Adrenal gland (tissue), 12 donors: ENCODE results near the gene HMGB1. TPM values are rescaled to one million over a fixed set of nuclear protein-coding genes. Genes with fewer than 3 reads are reported as not detected.

ENCODE experiments used
- DNase-seq, 7 donors: peaks; one replicate each; pipeline ENCODE4 v3.0.0-alpha.2; 2019 to 2020
- H3K27ac ChIP-seq, 5 donors: fragments of 200-600 bp; sonication (generic) in 4 of 5; 1 replicate in 3 of 5; 2 replicates in 2 of 5; pipeline versions ENCODE4 v1.5.1 to v1.8.0; 2016 to 2020; ENCODE audit warnings: mild to moderate bottlenecking in 1 of 5
- H3K27me3 ChIP-seq: fragments of 200-600 bp; 2 replicates; pipeline ENCODE4 v1.8.0; 2021
- H3K36me3 ChIP-seq, 2 donors: fragments of 200-600 bp; replicated peaks in 1 of 2; 1 replicate in 1 of 2; 2 replicates in 1 of 2; pipeline versions ENCODE4 v1.5.1 to v1.8.0; 2018 to 2022
- H3K4me1 ChIP-seq, 2 donors: fragments of 200-600 bp; replicated peaks in 1 of 2; 1 replicate in 1 of 2; 2 replicates in 1 of 2; pipeline versions ENCODE4 v1.5.1 to v1.8.0; 2018 to 2021
- H3K4me3 ChIP-seq, 4 donors: fragments of 200-600 bp; sonication (generic) in 3 of 4; one replicate each; pipeline ENCODE4 v1.5.1; 2016 to 2018
- H3K9me3 ChIP-seq, 3 donors: fragments of 200-600 bp; sonication (generic) in 1 of 3; replicated peaks in 1 of 3; 1 replicate in 2 of 3; 2 replicates in 1 of 3; pipeline versions ENCODE4 v1.5.1 to v1.8.0; 2016 to 2021
- CTCF ChIP-seq, 6 experiments: fragments of 450-650 bp in 4 of 6; fragments of 200-600 bp in 2 of 6; sonication (generic) in 1 of 6; IDR thresholded peaks; 1 replicate in 5 of 6; 2 replicates in 1 of 6; pipeline versions ENCODE4 v1.5.1 to v1.8.0; 2016 to 2021; ENCODE audit warnings: antibody characterized with exemption in 6 of 6, mild to moderate bottlenecking in 2 of 6, moderate library complexity in 1 of 6
- POLR2A ChIP-seq, 2 donors: fragments of 450-650 bp; IDR thresholded peaks; one replicate each; pipeline ENCODE4 v1.6.1; 2017; ENCODE audit warnings: antibody characterized with exemption in 2 of 2, mild to moderate bottlenecking in 2 of 2, moderate library complexity in 1 of 2
- WGBS, 4 donors: extraction: QIAGEN DNeasy Blood & Tissue Kit in 2 of 4; methylation state at CpG; one replicate each; pipeline versions ENCODE4 v1.1.5 to v1.1.7; 2013 to 2017; 5-methylcytosine and 5-hydroxymethylcytosine counted together
- intact Hi-C, 2 donors: fragments of 100-400 bp; cut with DNase I; formaldehyde crosslinking; loops; one replicate each; pipeline versions ENCODE4 v1.14.1 to v1.15.0; 2022 to 2023
- polyA plus RNA-seq, 3 donors: library from polyadenylated mRNA; stranded (reverse); fragments of 200-250 nt in 2 of 3; fragments of 350-450 nt in 1 of 3; fragmentation: Illumina TruSeq in 1 of 3; extraction: RNeasy Lipid Tissue Mini Kit (QIAGEN cat#74804) in 1 of 3; gene quantifications; one replicate each; pipeline ENCODE4 v1.2.3, GENCODE V29; 2013 to 2014
- total RNA-seq, 9 donors: library from RNA; depleted of rRNA in 4 of 9; stranded (reverse); fragments of >200 nt in 4 of 9; fragments of 120-200 nt in 1 of 9; fragmentation: NEBNext Ultra II Directional in 1 of 9; extraction: Animal tissue kit (Norgen Biotek cat#: 25700) in 1 of 9; gene quantifications; one replicate each; pipeline versions ENCODE4 v1.1.0 to v1.2.4, GENCODE V29; 2013 to 2023
- donor health status: healthy with polysubstance abuse.
- donor health status: Bipolar disorder and iron deficiency.
- donor health status: DM: yes; HTN: yes; CAD: no.
- donor health status: DM: no; HTN: no; CAD: no.
- donor health status: DM: no; HTN: no; CAD: no.
- donor health status: DM: yes; HTN: yes; CAD: no.

Gene HMGB1
- total and polyA plus RNA-seq, 12 donors: 106 to 342 (median 241) TPM

- no peak for DNase-seq
- Histone ChIP-seq H3K27ac (no peak overlapping the region), H3K4me1 (no peaks in the 10 kb centered on the region), H3K4me3 (no peak overlapping the region), H3K27me3 (no peaks in the 10 kb centered on the region), H3K9me3 (no peaks in the 10 kb centered on the region), H3K36me3 (no peaks in the 10 kb centered on the region)
- no peak for TF ChIP-seq CTCF (IDR thresholded peaks at IDR 0.05)
- WGBS, 4 donors: 90 to 94% (median 93%) methylated on average over 9 of the region's 9 CpGs
- intact Hi-C loops: no loop called here
These were observed 43.7 kb upstream of the HMGB1 start for GRCh38 chr13:30509254-30510050.

- Histone ChIP-seq H3K36me3 (no peaks in the 10 kb centered on the region), H3K27me3 (no peaks in the 10 kb centered on the region), H3K4me3 (no peak overlapping the region), H3K9me3 (no peaks in the 10 kb centered on the region), H3K4me1 (no peaks in the 10 kb centered on the region), H3K27ac (no peak overlapping the region)
- intact Hi-C loops: no loop called here
- TF ChIP-seq POLR2A (IDR thresholded peaks at IDR 0.05): no peak
- no peak for TF ChIP-seq CTCF (IDR thresholded peaks at IDR 0.05)
- DNase-seq: peak in 1 of 7 donors; percentile 17
- 48 to 71% (median 66%) methylated on average over 1 of the region's 1 CpG for WGBS, 4 donors
These were observed 38.3 kb upstream of the HMGB1 start for GRCh38 chr13:30504081-30504480.

- intact Hi-C loops: no loop called here
- TF ChIP-seq CTCF (IDR thresholded peaks at IDR 0.05) (no peak), POLR2A (IDR thresholded peaks at IDR 0.05) (no peak)
- H3K27ac ChIP-seq: no peak overlapping the region
- 92 to 99% (median 95%) methylated on average over 2 of the region's 2 CpGs for WGBS, 4 donors
- no peaks in the 10 kb centered on the region for H3K4me1 ChIP-seq
- no peaks in the 10 kb centered on the region for H3K27me3 ChIP-seq
- no peak overlapping the region for H3K4me3 ChIP-seq
- H3K9me3 ChIP-seq: no peaks in the 10 kb centered on the region
- DNase-seq: no peak
- H3K36me3 ChIP-seq: no peaks in the 10 kb centered on the region
These were observed 36.5 kb upstream of the HMGB1 start for GRCh38 chr13:30502237-30502636.

- intact Hi-C loops: no loop called here
- Histone ChIP-seq H3K27ac (no peak overlapping the region), H3K27me3 (no peaks in the 10 kb centered on the region), H3K9me3 (no peaks in the 10 kb centered on the region), H3K4me3 (no peak overlapping the region), H3K4me1 (no peaks in the 10 kb centered on the region), H3K36me3 (no peaks in the 10 kb centered on the region)
- TF ChIP-seq CTCF (IDR thresholded peaks at IDR 0.05): no peak
- no peak for TF ChIP-seq POLR2A (IDR thresholded peaks at IDR 0.05)
- 71 to 85% (median 80%) methylated on average over 3 of the region's 3 CpGs for WGBS, 4 donors
- no peak for DNase-seq
These were observed 33.6 kb upstream of the HMGB1 start for GRCh38 chr13:30499338-30499737.
